Measurements from ENCODE around the gene SYT13. TPM values are rescaled to one million over a fixed set of nuclear protein-coding genes. Genes with fewer than 3 reads are reported as not detected.

Gene SYT13
- total RNA-seq, 4 donors from 2014 or later, result 0.21 to 0.44 TPM; not detected in 2

- WGBS, 2 donors, result 95 to 96% methylated on average over 11 of the region's 11 CpGs
- H3K36me3 ChIP-seq, result peaks cover 0 to 91% (median 18%) of the 10 kb centered on the region in 3 donors
Observed at GRCh38 chr11:45224766-45225165, 61.4 kb downstream of the SYT13 start.

GRCh38 chr11:45223496-45223895 lies 62.6 kb downstream of the SYT13 start:
- H3K4me1 ChIP-seq, result no peaks in the 10 kb centered on the region
- WGBS, 2 donors, result 89 to 97% methylated on average over 5 of the region's 5 CpGs
- no peak for TF ChIP-seq POLR2A (IDR thresholded peaks at IDR 0.05)
- TF ChIP-seq EP300 (IDR thresholded peaks at IDR 0.05), result no peak
- TF ChIP-seq CTCF (IDR thresholded peaks at IDR 0.05), result no peak
- H3K27me3 ChIP-seq, result no peaks in the 10 kb centered on the region
- no peak overlapping the region for H3K4me3 ChIP-seq
- H3K27ac ChIP-seq, result no peak overlapping the region
- peaks cover 0 to 94% (median 18%) of the 10 kb centered on the region in 3 donors for H3K36me3 ChIP-seq
- no peaks in the 10 kb centered on the region for H3K9me3 ChIP-seq
- DNase-seq (ENCODE audit: low spot score in 2 of 2), result no peak

More at GRCh38 chr11:45224766-45225165, 61.4 kb downstream of the SYT13 start:
- Histone ChIP-seq H3K4me3 (no peak overlapping the region), H3K9me3 (no peaks in the 10 kb centered on the region), H3K27me3 (no peaks in the 10 kb centered on the region), H3K27ac (no peak overlapping the region), H3K4me1 (no peaks in the 10 kb centered on the region)
- no peak for DNase-seq (ENCODE audit: low spot score in 2 of 2)
- TF ChIP-seq EP300 (IDR thresholded peaks at IDR 0.05) (no peak), POLR2A (IDR thresholded peaks at IDR 0.05) (no peak), CTCF (IDR thresholded peaks at IDR 0.05) (no peak)

- DNase-seq (ENCODE audit: low spot score in 2 of 2), result no peak
- no peak overlapping the region for H3K4me3 ChIP-seq
- no peak overlapping the region for H3K27ac ChIP-seq
- peaks cover 0 to 12% (median 0%) of the 10 kb centered on the region in 4 donors for H3K4me1 ChIP-seq
- WGBS, 2 donors, result 93 to 100% methylated on average over 3 to 18 of the region's 18 CpGs
- TF ChIP-seq EP300 (IDR thresholded peaks at IDR 0.05) (no peak), CTCF (IDR thresholded peaks at IDR 0.05) (no peak), POLR2A (IDR thresholded peaks at IDR 0.05) (no peak)
- peaks cover 0 to 55% (median 0%) of the 10 kb centered on the region in 3 donors for H3K36me3 ChIP-seq
- no peaks in the 10 kb centered on the region for H3K9me3 ChIP-seq
- no peaks in the 10 kb centered on the region for H3K27me3 ChIP-seq
Observed at GRCh38 chr11:45219411-45219810, 66.7 kb downstream of the SYT13 start.

- Histone ChIP-seq H3K4me1 (peaks cover 0 to 12% (median 0%) of the 10 kb centered on the region in 4 donors), H3K36me3 (peaks cover 0 to 55% (median 0%) of the 10 kb centered on the region in 3 donors), H3K9me3 (no peaks in the 10 kb centered on the region), H3K27ac (no peak overlapping the region), H3K27me3 (no peaks in the 10 kb centered on the region), H3K4me3 (no peak overlapping the region)
- WGBS, 2 donors, result 96% methylated on average over 4 of the region's 4 CpGs
- DNase-seq (ENCODE audit: low spot score in 2 of 2), result no peak
- TF ChIP-seq POLR2A (IDR thresholded peaks at IDR 0.05) (no peak), EP300 (IDR thresholded peaks at IDR 0.05) (no peak), CTCF (IDR thresholded peaks at IDR 0.05) (no peak)
Observed at GRCh38 chr11:45218705-45219104, 67.4 kb downstream of the SYT13 start.

GRCh38 chr11:45217991-45218390 lies 68.2 kb downstream of the SYT13 start:
- Histone ChIP-seq H3K4me1 (peaks cover 0 to 12% (median 0%) of the 10 kb centered on the region in 4 donors), H3K4me3 (no peak overlapping the region), H3K27me3 (no peaks in the 10 kb centered on the region), H3K9me3 (no peaks in the 10 kb centered on the region), H3K27ac (no peak overlapping the region), H3K36me3 (peaks cover 0 to 55% (median 0%) of the 10 kb centered on the region in 3 donors)
- TF ChIP-seq CTCF (IDR thresholded peaks at IDR 0.05) (no peak), POLR2A (IDR thresholded peaks at IDR 0.05) (no peak)
- 73 to 76% methylated on average over 2 of the region's 2 CpGs for WGBS, 2 donors
- no peak for DNase-seq (ENCODE audit: low spot score in 2 of 2)

Measured in tibial nerve (tissue), 4 donors.